ENCODE data around the gene C4orf46. TPM values are rescaled to one million over a fixed set of nuclear protein-coding genes. Genes with fewer than 3 reads are reported as not detected.

C4orf46 gene
- total and polyA plus RNA-seq, 2 experiments from 2014 or later = 23.9 to 41.5 TPM

DNA sequence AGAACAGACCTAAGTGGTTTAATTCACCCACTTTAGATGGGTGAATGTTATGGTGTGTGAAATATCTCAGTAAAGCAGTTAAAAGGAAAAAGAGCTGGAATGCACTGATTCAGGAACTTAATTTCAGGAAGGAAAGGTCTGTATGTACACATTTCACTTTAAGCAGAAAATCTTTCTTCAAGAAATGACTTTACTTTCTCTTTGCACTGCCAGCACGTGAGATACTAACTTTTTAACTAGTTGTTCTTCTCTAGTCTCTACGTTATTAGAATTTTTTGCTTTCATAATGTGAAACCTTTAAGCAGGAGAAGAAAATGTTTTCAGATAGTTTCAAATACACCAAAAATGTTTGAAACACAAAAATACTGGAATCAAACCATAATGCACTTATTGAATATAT lies 18.8 kb downstream of the C4orf46 start (continued):
- TF ChIP-seq, protein P1, sequence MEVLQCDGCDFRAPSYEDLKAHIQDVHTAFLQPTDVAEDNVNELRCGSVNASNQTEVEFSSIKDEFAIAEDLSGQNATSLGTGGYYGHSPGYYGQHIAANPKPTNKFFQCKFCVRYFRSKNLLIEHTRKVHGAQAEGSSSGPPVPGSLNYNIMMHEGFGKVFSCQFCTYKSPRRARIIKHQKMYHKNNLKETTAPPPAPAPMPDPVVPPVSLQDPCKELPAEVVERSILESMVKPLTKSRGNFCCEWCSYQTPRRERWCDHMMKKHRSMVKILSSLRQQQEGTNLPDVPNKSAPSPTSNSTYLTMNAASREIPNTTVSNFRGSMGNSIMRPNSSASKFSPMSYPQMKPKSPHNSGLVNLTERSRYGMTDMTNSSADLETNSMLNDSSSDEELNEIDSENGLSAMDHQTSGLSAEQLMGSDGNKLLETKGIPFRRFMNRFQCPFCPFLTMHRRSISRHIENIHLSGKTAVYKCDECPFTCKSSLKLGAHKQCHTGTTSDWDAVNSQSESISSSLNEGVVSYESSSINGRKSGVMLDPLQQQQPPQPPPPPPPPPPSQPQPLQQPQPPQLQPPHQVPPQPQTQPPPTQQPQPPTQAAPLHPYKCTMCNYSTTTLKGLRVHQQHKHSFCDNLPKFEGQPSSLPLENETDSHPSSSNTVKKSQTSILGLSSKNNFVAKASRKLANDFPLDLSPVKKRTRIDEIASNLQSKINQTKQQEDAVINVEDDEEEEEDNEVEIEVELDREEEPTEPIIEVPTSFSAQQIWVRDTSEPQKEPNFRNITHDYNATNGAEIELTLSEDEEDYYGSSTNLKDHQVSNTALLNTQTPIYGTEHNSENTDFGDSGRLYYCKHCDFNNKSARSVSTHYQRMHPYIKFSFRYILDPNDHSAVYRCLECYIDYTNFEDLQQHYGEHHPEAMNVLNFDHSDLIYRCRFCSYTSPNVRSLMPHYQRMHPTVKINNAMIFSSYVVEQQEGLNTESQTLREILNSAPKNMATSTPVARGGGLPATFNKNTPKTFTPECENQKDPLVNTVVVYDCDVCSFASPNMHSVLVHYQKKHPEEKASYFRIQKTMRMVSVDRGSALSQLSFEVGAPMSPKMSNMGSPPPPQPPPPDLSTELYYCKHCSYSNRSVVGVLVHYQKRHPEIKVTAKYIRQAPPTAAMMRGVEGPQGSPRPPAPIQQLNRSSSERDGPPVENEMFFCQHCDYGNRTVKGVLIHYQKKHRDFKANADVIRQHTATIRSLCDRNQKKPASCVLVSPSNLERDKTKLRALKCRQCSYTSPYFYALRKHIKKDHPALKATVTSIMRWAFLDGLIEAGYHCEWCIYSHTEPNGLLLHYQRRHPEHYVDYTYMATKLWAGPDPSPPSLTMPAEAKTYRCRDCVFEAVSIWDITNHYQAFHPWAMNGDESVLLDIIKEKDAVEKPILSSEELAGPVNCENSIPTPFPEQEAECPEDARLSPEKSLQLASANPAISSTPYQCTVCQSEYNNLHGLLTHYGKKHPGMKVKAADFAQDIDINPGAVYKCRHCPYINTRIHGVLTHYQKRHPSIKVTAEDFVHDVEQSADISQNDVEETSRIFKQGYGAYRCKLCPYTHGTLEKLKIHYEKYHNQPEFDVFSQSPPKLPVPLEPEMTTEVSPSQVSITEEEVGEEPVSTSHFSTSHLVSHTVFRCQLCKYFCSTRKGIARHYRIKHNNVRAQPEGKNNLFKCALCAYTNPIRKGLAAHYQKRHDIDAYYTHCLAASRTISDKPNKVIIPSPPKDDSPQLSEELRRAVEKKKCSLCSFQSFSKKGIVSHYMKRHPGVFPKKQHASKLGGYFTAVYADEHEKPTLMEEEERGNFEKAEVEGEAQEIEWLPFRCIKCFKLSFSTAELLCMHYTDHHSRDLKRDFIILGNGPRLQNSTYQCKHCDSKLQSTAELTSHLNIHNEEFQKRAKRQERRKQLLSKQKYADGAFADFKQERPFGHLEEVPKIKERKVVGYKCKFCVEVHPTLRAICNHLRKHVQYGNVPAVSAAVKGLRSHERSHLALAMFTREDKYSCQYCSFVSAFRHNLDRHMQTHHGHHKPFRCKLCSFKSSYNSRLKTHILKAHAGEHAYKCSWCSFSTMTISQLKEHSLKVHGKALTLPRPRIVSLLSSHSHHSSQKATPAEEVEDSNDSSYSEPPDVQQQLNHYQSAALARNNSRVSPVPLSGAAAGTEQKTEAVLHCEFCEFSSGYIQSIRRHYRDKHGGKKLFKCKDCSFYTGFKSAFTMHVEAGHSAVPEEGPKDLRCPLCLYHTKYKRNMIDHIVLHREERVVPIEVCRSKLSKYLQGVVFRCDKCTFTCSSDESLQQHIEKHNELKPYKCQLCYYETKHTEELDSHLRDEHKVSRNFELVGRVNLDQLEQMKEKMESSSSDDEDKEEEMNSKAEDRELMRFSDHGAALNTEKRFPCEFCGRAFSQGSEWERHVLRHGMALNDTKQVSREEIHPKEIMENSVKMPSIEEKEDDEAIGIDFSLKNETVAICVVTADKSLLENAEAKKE (CRISPR knock-in tag; IDR thresholded peaks at IDR 0.05) = no peak
- TF ChIP-seq POLR2AphosphoS5 (IDR thresholded peaks at IDR 0.05; ENCODE audit: low read depth) (no peak), ZNF331 (CRISPR knock-in tag; IDR thresholded peaks at IDR 0.05; ENCODE audit: low read depth) (no peak), ZNF114 (CRISPR knock-in tag; IDR thresholded peaks at IDR 0.05) (no peak), EZH2 (IDR thresholded peaks at IDR 0.05; ENCODE audit: low read depth, unreplicated experiment) (no peak), CREB1 (CRISPR knock-in tag; IDR thresholded peaks at IDR 0.05; ENCODE audit: low read depth) (no peak)
- TF ChIP-seq, protein P2, sequence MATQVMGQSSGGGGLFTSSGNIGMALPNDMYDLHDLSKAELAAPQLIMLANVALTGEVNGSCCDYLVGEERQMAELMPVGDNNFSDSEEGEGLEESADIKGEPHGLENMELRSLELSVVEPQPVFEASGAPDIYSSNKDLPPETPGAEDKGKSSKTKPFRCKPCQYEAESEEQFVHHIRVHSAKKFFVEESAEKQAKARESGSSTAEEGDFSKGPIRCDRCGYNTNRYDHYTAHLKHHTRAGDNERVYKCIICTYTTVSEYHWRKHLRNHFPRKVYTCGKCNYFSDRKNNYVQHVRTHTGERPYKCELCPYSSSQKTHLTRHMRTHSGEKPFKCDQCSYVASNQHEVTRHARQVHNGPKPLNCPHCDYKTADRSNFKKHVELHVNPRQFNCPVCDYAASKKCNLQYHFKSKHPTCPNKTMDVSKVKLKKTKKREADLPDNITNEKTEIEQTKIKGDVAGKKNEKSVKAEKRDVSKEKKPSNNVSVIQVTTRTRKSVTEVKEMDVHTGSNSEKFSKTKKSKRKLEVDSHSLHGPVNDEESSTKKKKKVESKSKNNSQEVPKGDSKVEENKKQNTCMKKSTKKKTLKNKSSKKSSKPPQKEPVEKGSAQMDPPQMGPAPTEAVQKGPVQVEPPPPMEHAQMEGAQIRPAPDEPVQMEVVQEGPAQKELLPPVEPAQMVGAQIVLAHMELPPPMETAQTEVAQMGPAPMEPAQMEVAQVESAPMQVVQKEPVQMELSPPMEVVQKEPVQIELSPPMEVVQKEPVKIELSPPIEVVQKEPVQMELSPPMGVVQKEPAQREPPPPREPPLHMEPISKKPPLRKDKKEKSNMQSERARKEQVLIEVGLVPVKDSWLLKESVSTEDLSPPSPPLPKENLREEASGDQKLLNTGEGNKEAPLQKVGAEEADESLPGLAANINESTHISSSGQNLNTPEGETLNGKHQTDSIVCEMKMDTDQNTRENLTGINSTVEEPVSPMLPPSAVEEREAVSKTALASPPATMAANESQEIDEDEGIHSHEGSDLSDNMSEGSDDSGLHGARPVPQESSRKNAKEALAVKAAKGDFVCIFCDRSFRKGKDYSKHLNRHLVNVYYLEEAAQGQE (IDR thresholded peaks at IDR 0.05; ENCODE audit: unreplicated experiment) = no peak

All from GM23338 (cell line).